Right lobe of liver (tissue), 6 donors: ENCODE data around the gene LGALS7. TPM values are rescaled to one million over a fixed set of nuclear protein-coding genes. Genes with fewer than 3 reads are reported as not detected.
A peak's percentile ranks its signal among the peaks of the same experiment; 100 is the strongest.
"Not testable (repeated sequence)": the region's sequence is repeated elsewhere in the genome, so short reads cannot be mapped to it uniquely, and the experiment has no call there.

Source experiments
- ATAC-seq, 4 donors: fragments of 200-7000 bp; cut with Tn5 transposase; one replicate each; pipeline ENCODE4 v1.9.1; 2020; ENCODE audit warnings: mild to moderate bottlenecking in 4 of 4, moderate library complexity in 4 of 4
- DNase-seq, 3 donors: peaks; one replicate each; pipeline ENCODE4 v3.0.0-alpha.2; 2020
- H3K27ac ChIP-seq, 3 donors: fragments of 200-600 bp; one replicate each; pipeline ENCODE4 v1.8.0; 2022
- H3K27me3 ChIP-seq, 2 donors: fragments of 200-600 bp; one replicate each; pipeline ENCODE4 v1.8.0; 2022
- H3K36me3 ChIP-seq, 4 donors: fragments of 200-600 bp; sonication (generic) in 1 of 4; one replicate each; pipeline versions ENCODE4 v1.5.1 to v1.8.0; 2017 to 2022; ENCODE audit warnings: control low read depth in 1 of 4
- H3K4me1 ChIP-seq, 4 donors: fragments of 200-600 bp; sonication (generic) in 1 of 4; one replicate each; pipeline versions ENCODE4 v1.5.1 to v1.8.0; 2017 to 2022; ENCODE audit warnings: control low read depth in 1 of 4
- H3K4me3 ChIP-seq, 3 donors: fragments of 200-600 bp; one replicate each; pipeline ENCODE4 v1.8.0; 2022
- H3K9me3 ChIP-seq, 4 donors: fragments of 200-600 bp; sonication (generic) in 1 of 4; one replicate each; pipeline versions ENCODE4 v1.5.1 to v1.8.0; 2017 to 2022; ENCODE audit warnings: control low read depth in 1 of 4
- CTCF ChIP-seq, 4 donors: fragments of 200-600 bp in 3 of 4; fragments of 450-650 bp in 1 of 4; IDR thresholded peaks; one replicate each; pipeline versions ENCODE4 v1.5.1 to v1.8.0; 2016 to 2022; ENCODE audit warnings: antibody characterized with exemption in 4 of 4, mild to moderate bottlenecking in 2 of 4
- POLR2A ChIP-seq: fragments of 450-650 bp; IDR thresholded peaks from one replicate; pipeline ENCODE4 v1.6.1; 2017; ENCODE audit warnings: antibody characterized with exemption, mild to moderate bottlenecking
- WGBS: methylation state at CpG from one replicate; pipeline ENCODE4 v1.1.6; 2018; ENCODE audit warnings: low coverage, low lambda C conversion rate; ENCODE audit not compliant: insufficient coverage; ENCODE audit errors: missing lambda C conversion rate; 5-methylcytosine and 5-hydroxymethylcytosine counted together
- intact Hi-C, 2 donors: fragments of 100-400 bp; cut with DNase I; formaldehyde crosslinking; loops; one replicate each; pipeline versions ENCODE4 v1.11.2 to v1.14.1; 2022
- total RNA-seq, 6 experiments: library from RNA; depleted of rRNA in 2 of 6; stranded (reverse); fragments of >200 nt in 2 of 6; fragmentation: NEBNext Ultra II Directional in 3 of 6; extraction: Animal tissue kit (Norgen Biotek cat#: 25700) in 3 of 6; gene quantifications; one replicate each; pipeline versions ENCODE4 v1.1.0 to v1.2.4, GENCODE V29; 2016 to 2023
- donor health status: DM: no; HTN: yes; CAD: no.
- donor health status: DM: no; HTN: no; CAD: no.
- donor health status: DM: no; HTN: no; CAD: no.
- donor health status: DM: no; HTN: yes; CAD: no.
- donor health status: DM: no; HTN: yes; CAD: no.

Gene LGALS7
- total RNA-seq, 6 experiments from 2014 or later, result not detected

DNA sequence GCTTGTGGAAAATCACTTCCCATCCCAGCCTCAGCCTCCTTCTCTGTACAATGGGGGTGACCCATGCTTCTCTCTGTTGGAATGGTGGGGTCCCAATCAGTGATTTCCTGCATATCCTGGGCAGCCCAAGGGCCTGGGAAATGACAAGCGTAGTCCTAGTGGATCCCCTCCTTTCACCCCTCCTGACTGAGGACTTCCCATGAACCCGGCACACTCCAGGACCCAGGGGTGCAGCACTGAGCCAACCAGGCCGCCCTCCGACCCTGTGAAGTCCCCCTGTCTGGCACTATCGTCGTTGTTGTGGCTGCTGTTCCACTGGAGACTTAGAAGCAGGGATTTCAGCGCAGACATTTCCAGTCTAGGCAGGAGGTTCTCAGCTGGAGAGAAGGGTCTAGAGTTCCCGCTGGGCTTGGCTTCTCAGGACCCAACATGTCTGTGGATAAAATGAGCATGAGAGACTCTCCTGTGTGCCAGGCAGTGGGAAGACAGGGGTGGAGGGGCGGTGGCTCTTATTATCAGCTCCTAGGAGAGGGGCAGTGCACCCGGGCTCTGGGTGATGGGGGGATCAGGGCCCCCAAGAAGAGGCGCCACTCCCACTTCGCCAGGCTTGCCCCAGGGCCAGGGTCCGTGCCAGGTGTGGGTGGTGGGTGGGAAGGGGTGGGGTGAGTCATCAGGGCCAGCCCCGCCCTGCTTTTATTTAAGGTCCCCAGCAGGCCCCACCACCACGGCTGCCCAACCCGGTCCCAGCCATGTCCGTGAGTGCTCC is 15.3 kb upstream of the LGALS7 start, which contains the start of gene LGALS7B:
Gene LGALS7B, plus strand, starts transcription at position 723 of the 766 bp plus-strand sequence. Its CDS starts 27 bp downstream, at position 750.
- Histone ChIP-seq H3K4me1 (peaks cover 0 to 6% (median 0%) of the 10 kb centered on the region in 4 donors), H3K36me3 (no peaks in the 10 kb centered on the region), H3K27ac (no peak within 1 kb of the TSS), H3K4me3 (no peak within 1 kb of the TSS), H3K27me3 (no peaks in the 10 kb centered on the region), H3K9me3 (no peaks in the 10 kb centered on the region)
- no peak for ATAC-seq
- TF ChIP-seq CTCF (IDR thresholded peaks at IDR 0.05) (no peak), POLR2A (no peak)
- peak in 1 of 3 donors; percentile 33 for DNase-seq
- 78% methylated on average over 6 of the region's 17 CpGs for WGBS
- intact Hi-C loops, result no loop called here

DNA sequence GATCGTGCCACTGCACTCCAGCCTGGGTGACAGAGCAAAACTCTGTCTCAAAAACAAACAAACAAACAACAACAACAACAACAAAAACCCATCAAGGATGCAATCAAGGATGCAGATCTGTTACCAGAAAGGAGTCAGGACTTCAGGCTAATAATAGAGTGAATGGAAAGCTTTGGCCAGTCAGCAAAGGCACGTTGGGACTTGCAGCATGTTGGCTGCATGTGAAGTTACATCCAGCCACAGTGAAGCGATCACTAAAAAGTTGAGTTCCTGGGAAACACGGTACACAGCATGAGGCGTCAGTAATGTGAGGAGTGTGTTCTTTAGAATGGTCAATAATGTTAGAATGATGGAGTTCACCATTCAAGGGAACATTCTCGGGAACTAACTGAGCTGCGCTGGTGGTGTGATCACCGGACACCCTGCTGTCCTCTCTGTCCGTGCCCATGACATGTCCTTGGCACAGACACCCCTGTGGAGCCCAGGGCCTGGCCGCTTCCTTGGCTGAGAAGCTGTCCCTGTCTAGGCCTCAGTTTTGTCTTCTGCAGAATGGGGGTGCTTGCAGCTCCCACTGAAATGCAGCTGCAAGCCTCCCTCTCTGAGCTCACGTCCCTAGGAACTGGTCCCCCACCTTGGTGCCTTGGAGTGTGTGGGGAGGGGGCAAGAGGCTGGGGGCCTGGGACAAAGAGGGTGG is 13.4 kb upstream of the LGALS7 start:
- Histone ChIP-seq H3K4me3 (no peak overlapping the region), H3K27me3 (no peaks in the 10 kb centered on the region), H3K36me3 (no peaks in the 10 kb centered on the region), H3K27ac (no peak overlapping the region), H3K9me3 (no peaks in the 10 kb centered on the region), H3K4me1 (peaks cover 0 to 6% (median 0%) of the 10 kb centered on the region in 4 donors)
- intact Hi-C loops, result no loop called here
- WGBS, result 90% methylated on average over 3 of the region's 11 CpGs
- DNase-seq (peak in 1 of 3 donors; percentile 36), ATAC-seq (no peak)
- TF ChIP-seq CTCF (IDR thresholded peaks at IDR 0.05), result no peak
- no peak for TF ChIP-seq POLR2A

- H3K27ac ChIP-seq, H3K27me3 ChIP-seq, H3K9me3 ChIP-seq, H3K36me3 ChIP-seq, H3K4me3 ChIP-seq, ATAC-seq, H3K4me1 ChIP-seq, intact Hi-C loops: not testable (repeated sequence)
- 88% methylated on average over 3 of the region's 3 CpGs for WGBS
- DNase-seq, result peak in 1 of 3 donors; percentile 5
Observed at GRCh38 chr19:38786061-38786460, 12.7 kb upstream of the LGALS7 start.

DNA sequence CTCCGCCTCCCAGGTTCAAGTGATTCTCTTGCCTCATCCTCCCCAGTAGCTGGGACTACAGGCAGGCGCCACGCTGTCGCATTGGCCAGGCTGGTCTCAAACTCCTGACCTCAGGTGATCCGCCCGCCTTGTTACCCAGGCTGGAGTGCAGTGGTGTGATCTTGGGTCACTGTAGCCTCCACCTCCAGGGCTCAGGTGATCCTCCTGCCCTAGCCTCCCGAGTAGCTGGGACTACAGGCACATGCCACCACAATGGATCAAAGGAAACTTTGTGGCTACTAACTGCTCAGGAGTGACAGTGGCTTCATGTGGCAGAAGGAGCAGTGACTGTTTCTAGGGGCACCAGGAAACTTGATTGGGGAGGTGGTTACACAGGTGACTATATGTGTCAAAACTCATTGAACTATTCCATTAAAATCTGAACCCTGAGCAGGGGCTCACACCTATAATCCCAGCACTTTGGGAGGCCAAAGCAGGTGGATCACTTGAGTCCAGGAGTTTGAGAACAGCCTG is 11.9 kb upstream of the LGALS7 start:
- intact Hi-C loops, result no loop called here
- WGBS, result 100% methylated on average over 1 of the region's 7 CpGs

More for the DNA sequence above, 11.9 kb upstream of the LGALS7 start:
- TF ChIP-seq CTCF (IDR thresholded peaks at IDR 0.05) (no peak), POLR2A (no peak)
- ATAC-seq (no peak), DNase-seq (peak in 1 of 3 donors; percentile 29)
- Histone ChIP-seq H3K27me3 (no peaks in the 10 kb centered on the region), H3K4me3 (no peak overlapping the region), H3K27ac (no peak overlapping the region), H3K4me1 (peaks cover 0 to 6% (median 0%) of the 10 kb centered on the region in 4 donors), H3K9me3 (no peaks in the 10 kb centered on the region), H3K36me3 (no peaks in the 10 kb centered on the region)
